ENCODE results near the gene D2HGDH. TPM values are rescaled to one million over a fixed set of nuclear protein-coding genes. Genes with fewer than 3 reads are reported as not detected.
"Not testable (repeated sequence)": the region's sequence is repeated elsewhere in the genome, so short reads cannot be mapped to it uniquely, and the experiment has no call there.

The D2HGDH gene
- total RNA-seq, 4 donors from 2014 or later: 24.7 to 58.8 (median 43.9) TPM

DNA sequence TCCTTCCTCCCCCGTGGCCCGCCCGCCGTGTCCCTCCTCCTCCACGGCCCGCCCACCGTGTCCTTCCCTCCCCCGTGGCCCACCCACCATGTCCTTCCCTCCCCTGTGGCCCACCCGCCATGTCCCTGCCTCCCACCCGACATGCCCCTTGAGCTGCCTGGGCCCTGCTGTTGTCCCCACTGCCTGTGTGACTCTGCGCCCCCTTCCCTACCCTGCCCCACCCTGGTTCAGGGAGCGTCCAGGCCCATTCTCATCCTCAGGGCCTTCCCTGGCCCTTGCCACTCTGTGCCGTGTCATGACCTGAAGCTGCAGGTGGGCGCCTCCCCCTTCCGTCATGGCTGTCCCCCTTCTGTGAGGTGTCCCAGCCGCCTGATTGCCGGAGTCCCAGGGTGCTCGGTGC is 20.7 kb downstream of the D2HGDH start:
- WGBS, 2 donors: 88 to 90% methylated on average over 18 of the region's 18 CpGs
- H3K4me1 ChIP-seq: peaks cover 0 to 6% (median 0%) of the 10 kb centered on the region in 4 donors
- TF ChIP-seq POLR2A (IDR thresholded peaks at IDR 0.05) (no peak), EP300 (IDR thresholded peaks at IDR 0.05) (no peak)
- TF ChIP-seq, protein P1, sequence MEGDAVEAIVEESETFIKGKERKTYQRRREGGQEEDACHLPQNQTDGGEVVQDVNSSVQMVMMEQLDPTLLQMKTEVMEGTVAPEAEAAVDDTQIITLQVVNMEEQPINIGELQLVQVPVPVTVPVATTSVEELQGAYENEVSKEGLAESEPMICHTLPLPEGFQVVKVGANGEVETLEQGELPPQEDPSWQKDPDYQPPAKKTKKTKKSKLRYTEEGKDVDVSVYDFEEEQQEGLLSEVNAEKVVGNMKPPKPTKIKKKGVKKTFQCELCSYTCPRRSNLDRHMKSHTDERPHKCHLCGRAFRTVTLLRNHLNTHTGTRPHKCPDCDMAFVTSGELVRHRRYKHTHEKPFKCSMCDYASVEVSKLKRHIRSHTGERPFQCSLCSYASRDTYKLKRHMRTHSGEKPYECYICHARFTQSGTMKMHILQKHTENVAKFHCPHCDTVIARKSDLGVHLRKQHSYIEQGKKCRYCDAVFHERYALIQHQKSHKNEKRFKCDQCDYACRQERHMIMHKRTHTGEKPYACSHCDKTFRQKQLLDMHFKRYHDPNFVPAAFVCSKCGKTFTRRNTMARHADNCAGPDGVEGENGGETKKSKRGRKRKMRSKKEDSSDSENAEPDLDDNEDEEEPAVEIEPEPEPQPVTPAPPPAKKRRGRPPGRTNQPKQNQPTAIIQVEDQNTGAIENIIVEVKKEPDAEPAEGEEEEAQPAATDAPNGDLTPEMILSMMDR (IDR thresholded peaks at IDR 0.05): no peak

DNA sequence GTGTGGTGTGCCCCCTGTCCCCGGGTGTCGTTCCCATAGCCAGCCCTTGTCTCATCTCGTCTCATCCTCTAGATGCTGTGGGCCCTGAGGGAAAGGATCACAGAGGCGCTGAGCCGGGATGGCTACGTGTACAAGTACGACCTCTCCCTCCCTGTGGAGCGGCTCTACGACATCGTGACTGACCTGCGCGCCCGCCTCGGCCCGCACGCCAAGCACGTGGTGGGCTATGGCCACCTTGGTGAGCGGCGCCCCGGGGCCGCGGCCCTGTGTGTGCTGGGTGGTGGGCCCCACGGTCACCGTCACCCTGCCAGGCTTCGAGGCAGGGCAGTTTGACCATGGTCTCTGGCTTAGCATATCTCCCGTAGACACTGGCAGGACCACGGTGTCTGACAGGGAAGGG is 21.3 kb downstream of the D2HGDH start:
- no peaks in the 10 kb centered on the region for H3K27me3 ChIP-seq
- no peak for DNase-seq (ENCODE audit: low spot score in 2 of 2)
- TF ChIP-seq, protein P1 (IDR thresholded peaks at IDR 0.05): no peak
- TF ChIP-seq POLR2A (IDR thresholded peaks at IDR 0.05) (no peak), EP300 (IDR thresholded peaks at IDR 0.05) (no peak)
- H3K4me1 ChIP-seq: peaks cover 0 to under 1% (median 0%) of the 10 kb centered on the region in 4 donors
- 93 to 94% methylated on average over 10 to 13 of the region's 27 CpGs for WGBS, 2 donors
- no peak overlapping the region for H3K4me3 ChIP-seq
- H3K27ac ChIP-seq: no peak overlapping the region
- peaks cover 0 to 100% (median 0%) of the 10 kb centered on the region in 3 donors for H3K36me3 ChIP-seq
- no peaks in the 10 kb centered on the region for H3K9me3 ChIP-seq

More for the DNA sequence above, 20.7 kb downstream of the D2HGDH start:
- H3K36me3 ChIP-seq: peaks cover 0 to 98% (median 0%) of the 10 kb centered on the region in 3 donors
- H3K27me3 ChIP-seq: no peaks in the 10 kb centered on the region
- H3K27ac ChIP-seq: no peak overlapping the region
- H3K9me3 ChIP-seq: no peaks in the 10 kb centered on the region
- no peak for DNase-seq (ENCODE audit: low spot score in 2 of 2)
- no peak overlapping the region for H3K4me3 ChIP-seq

DNA sequence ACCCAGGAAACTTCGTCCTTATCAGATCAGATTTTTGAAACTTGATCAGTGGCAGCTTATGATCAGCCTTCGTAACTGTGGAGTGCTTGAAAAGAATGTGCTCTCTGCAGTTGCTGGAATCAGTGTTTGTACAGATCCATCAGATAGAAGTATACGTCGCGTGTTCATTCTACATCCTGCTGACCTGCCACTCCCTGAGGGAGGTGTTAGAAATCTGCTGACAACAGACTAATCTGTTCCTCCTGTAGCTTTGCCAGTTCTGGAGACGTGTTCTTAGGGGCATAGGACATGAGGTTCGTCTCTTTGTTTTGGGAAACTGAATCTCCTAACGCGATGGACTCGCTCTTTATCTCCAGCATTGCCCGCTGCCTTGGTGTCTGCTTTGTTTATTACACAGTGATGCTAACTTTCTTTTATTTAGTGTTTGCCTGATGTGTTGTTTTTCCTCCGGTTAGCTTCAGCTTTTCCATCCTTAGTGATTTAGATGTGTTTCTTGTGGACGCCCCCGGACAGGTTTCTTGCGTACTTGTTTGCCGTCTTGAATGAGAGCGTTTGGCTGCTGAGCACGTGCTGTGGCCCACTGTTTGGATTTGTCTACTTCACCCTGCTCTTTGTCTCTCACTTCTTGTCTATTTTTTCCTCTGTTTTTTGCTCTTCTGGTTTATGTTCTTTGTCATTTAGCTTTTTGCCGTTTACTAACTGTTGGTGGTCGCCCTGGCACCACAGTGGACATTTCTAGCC is 24.8 kb downstream of the D2HGDH start:
- peaks cover 0 to 91% (median 0%) of the 10 kb centered on the region in 3 donors for H3K36me3 ChIP-seq
- H3K4me3 ChIP-seq: no peak overlapping the region
- H3K27ac ChIP-seq: no peak overlapping the region
- H3K9me3 ChIP-seq: no peaks in the 10 kb centered on the region
- no peak for DNase-seq (ENCODE audit: low spot score in 2 of 2)
- no peaks in the 10 kb centered on the region for H3K4me1 ChIP-seq
- no peaks in the 10 kb centered on the region for H3K27me3 ChIP-seq
- TF ChIP-seq, protein P1 (IDR thresholded peaks at IDR 0.05): no peak
- no peak for TF ChIP-seq POLR2A (IDR thresholded peaks at IDR 0.05)
- no peak for TF ChIP-seq EP300 (IDR thresholded peaks at IDR 0.05)
- WGBS, 2 donors: 78 to 79% methylated on average over 20 of the region's 20 CpGs

DNA sequence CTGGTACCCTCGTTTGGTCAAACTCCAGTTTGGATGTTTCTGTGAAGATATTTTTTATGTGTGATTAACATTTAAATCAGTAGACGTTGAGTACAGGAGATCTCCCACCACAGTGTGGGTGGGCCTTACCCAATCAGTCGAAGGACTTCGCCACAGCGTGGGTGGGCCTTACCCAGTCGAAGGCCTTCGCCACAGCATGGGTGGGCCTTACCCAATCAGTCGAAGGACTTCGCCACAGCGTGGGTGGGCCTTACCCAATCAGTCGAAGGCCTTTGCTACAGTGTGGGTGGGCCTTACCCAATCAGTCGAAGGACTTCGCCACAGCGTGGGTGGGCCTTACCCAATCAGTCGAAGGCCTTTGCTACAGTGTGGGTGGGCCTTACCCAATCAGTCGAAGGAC is 25.5 kb downstream of the D2HGDH start:
- not testable (repeated sequence) for H3K27ac ChIP-seq; H3K9me3 ChIP-seq; H3K4me1 ChIP-seq; DNase-seq (ENCODE audit: low spot score in 2 of 2); H3K27me3 ChIP-seq; H3K4me3 ChIP-seq
- H3K36me3 ChIP-seq: peaks cover 0 to 85% (median 0%) of the 10 kb centered on the region in 3 donors
- 93 to 97% methylated on average over 7 to 11 of the region's 16 CpGs for WGBS, 2 donors

DNA sequence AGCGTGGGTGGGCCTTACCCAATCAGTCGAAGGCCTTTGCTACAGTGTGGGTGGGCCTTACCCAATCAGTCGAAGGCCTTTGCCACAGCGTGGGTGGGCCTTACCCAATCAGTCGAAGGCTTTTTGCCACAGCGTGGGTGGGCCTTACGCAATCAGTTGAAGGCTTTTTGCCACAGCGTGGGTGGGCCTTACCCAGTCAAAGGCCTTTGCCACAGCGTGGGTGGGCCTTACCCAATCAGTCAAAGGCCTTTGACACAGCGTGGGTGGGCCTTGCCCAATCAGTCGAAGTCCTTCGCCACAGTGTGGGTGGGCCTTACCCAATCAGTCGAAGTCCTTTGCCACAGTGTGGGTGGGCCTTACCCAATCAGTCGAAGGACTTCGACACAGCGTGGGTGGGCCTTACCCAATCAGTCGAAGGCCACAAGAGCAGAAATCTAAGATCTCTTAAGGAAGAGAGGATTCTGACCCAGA is 25.9 kb downstream of the D2HGDH start:
- no peaks in the 10 kb centered on the region for H3K4me1 ChIP-seq
- no peak for DNase-seq (ENCODE audit: low spot score in 2 of 2)
- H3K27me3 ChIP-seq: no peaks in the 10 kb centered on the region
- H3K9me3 ChIP-seq: no peaks in the 10 kb centered on the region
- no peak overlapping the region for H3K4me3 ChIP-seq
- H3K36me3 ChIP-seq: peaks cover 0 to 80% (median 0%) of the 10 kb centered on the region in 3 donors
- H3K27ac ChIP-seq: no peak overlapping the region
- TF ChIP-seq, protein P1 (IDR thresholded peaks at IDR 0.05): no peak
- TF ChIP-seq EP300 (IDR thresholded peaks at IDR 0.05): no peak
- no peak for TF ChIP-seq POLR2A (IDR thresholded peaks at IDR 0.05)
- 95 to 97% methylated on average over 9 to 14 of the region's 17 CpGs for WGBS, 2 donors
